Measurements from ENCODE around the gene HOXB7. TPM values are rescaled to one million over a fixed set of nuclear protein-coding genes. Genes with fewer than 3 reads are reported as not detected.
A peak's percentile ranks its signal among the peaks of the same experiment; 100 is the strongest.

Gene HOXB7
- total RNA-seq, 1 experiment from 2014 or later: not detected

DNA sequence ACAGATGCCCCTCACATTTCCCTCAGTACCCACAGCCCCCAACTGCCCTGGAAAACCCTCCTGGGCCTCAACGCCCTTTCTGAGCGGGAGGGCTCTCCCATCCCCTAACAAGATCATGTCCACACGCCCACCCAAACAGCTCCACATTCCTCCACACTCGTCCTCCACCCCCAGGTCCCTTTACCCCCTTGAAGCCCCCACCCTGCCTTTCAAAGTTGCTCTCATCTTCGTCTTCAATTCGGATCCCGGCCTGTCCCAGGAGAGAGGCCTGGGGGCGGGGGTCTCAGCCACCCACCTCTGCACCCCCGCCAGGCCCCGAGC, 47.0 kb downstream of the HOXB7 start:
- ATAC-seq (no peak), DNase-seq (ENCODE audit: low spot score) (no peak)
- TF ChIP-seq CREB1 (CRISPR knock-in tag; IDR thresholded peaks at IDR 0.05): no peak
- TF ChIP-seq TP53 (CRISPR knock-in tag; IDR thresholded peaks at IDR 0.05): no peak
- no peak for TF ChIP-seq ZNF138 (CRISPR knock-in tag; conservative IDR thresholded peaks at IDR 0.05)
- TF ChIP-seq, protein P1, sequence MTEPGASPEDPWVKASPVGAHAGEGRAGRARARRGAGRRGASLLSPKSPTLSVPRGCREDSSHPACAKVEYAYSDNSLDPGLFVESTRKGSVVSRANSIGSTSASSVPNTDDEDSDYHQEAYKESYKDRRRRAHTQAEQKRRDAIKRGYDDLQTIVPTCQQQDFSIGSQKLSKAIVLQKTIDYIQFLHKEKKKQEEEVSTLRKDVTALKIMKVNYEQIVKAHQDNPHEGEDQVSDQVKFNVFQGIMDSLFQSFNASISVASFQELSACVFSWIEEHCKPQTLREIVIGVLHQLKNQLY (CRISPR knock-in tag; IDR thresholded peaks at IDR 0.05): no peak
- TF ChIP-seq, protein P2, sequence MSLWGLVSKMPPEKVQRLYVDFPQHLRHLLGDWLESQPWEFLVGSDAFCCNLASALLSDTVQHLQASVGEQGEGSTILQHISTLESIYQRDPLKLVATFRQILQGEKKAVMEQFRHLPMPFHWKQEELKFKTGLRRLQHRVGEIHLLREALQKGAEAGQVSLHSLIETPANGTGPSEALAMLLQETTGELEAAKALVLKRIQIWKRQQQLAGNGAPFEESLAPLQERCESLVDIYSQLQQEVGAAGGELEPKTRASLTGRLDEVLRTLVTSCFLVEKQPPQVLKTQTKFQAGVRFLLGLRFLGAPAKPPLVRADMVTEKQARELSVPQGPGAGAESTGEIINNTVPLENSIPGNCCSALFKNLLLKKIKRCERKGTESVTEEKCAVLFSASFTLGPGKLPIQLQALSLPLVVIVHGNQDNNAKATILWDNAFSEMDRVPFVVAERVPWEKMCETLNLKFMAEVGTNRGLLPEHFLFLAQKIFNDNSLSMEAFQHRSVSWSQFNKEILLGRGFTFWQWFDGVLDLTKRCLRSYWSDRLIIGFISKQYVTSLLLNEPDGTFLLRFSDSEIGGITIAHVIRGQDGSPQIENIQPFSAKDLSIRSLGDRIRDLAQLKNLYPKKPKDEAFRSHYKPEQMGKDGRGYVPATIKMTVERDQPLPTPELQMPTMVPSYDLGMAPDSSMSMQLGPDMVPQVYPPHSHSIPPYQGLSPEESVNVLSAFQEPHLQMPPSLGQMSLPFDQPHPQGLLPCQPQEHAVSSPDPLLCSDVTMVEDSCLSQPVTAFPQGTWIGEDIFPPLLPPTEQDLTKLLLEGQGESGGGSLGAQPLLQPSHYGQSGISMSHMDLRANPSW (CRISPR knock-in tag; conservative IDR thresholded peaks at IDR 0.05; ENCODE audit: low read depth): no peak
- TF ChIP-seq, protein P3, sequence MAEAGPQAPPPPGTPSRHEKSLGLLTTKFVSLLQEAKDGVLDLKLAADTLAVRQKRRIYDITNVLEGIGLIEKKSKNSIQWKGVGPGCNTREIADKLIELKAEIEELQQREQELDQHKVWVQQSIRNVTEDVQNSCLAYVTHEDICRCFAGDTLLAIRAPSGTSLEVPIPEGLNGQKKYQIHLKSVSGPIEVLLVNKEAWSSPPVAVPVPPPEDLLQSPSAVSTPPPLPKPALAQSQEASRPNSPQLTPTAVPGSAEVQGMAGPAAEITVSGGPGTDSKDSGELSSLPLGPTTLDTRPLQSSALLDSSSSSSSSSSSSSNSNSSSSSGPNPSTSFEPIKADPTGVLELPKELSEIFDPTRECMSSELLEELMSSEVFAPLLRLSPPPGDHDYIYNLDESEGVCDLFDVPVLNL (CRISPR knock-in tag; IDR thresholded peaks at IDR 0.05; ENCODE audit: borderline replicate concordance, low read depth): no peak
- no peak for TF ChIP-seq NR1H2 (CRISPR knock-in tag; IDR thresholded peaks at IDR 0.05)
- TF ChIP-seq IRF2 (CRISPR knock-in tag; IDR thresholded peaks at IDR 0.05; ENCODE audit: borderline replicate concordance, low read depth): no peak
- TF ChIP-seq NFATC4 (CRISPR knock-in tag; IDR thresholded peaks at IDR 0.05): no peak
- no peak for TF ChIP-seq PRRX2 (CRISPR knock-in tag; IDR thresholded peaks at IDR 0.05)
- no peak for TF ChIP-seq NR2C2 (CRISPR knock-in tag; IDR thresholded peaks at IDR 0.05)
- TF ChIP-seq FOXJ3 (CRISPR knock-in tag; IDR thresholded peaks at IDR 0.05; ENCODE audit: borderline replicate concordance): no peak
- no peak for TF ChIP-seq ZBTB21 (CRISPR knock-in tag; IDR thresholded peaks at IDR 0.05; ENCODE audit: borderline replicate concordance)
- Mint-ChIP-seq H3K9me3 (no peaks in the 10 kb centered on the region), H3K36me3 (no peaks in the 10 kb centered on the region), H3K27ac (no peak overlapping the region), H3K4me3 (peak overlapping the region; percentile 39), H3K27me3 (ENCODE audit: low read depth) (peaks cover 53% of the 10 kb centered on the region; the same call in 1 of the 2 replicates), H3K4me1 (peaks cover 34% of the 10 kb centered on the region)
- POLR2A ChIA-PET: interaction anchor here (0.8 kb wide), 1 partner anchor 9 kb away, joined by 3 read pairs; no protein-coding TSS in a partner anchor
- CTCF ChIA-PET: interaction anchor here (0.7 to 2.3 kb wide), 7 partner anchors 17 to 73 kb away, joined by 3 to 8 read pairs (median 4); no protein-coding TSS in a partner anchor

DNA sequence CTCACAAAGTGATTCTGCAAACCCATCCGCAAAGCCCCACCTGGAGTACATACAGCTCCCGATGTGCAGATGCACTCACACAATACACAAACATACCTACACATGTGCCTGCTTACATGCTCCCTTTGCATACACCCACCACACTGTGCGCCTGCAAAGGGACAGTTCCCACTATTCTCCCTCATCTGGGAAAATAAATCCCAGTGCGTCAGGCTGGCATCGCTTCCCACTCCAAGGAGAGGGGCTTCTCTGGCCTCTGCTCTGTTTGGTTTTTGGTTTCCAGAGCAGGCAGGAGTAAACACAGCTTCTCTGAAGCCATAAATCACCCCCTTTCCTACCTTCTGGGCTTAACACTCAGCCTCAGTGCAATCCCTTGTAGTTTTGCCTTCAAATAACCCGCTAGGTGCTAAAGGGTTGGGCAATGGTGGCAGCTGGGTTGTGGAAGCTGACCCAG, 47.4 kb downstream of the HOXB7 start:
- H3K27me3 Mint-ChIP-seq (ENCODE audit: low read depth): peaks cover 57% of the 10 kb centered on the region; the same call in 1 of the 2 replicates
- POLR2A ChIA-PET: interaction anchor here (0.8 kb wide), 1 partner anchor 9 kb away, joined by 3 read pairs; no protein-coding TSS in a partner anchor
- CTCF ChIA-PET: interaction anchor here (0.7 to 2.3 kb wide), 5 partner anchors 19 to 73 kb away, joined by 3 to 8 read pairs (median 4); no protein-coding TSS in a partner anchor
- DNase-seq (ENCODE audit: low spot score) (no peak), ATAC-seq (no peak)
- no peak overlapping the region for H3K27ac Mint-ChIP-seq
- H3K36me3 Mint-ChIP-seq: no peaks in the 10 kb centered on the region
- no peaks in the 10 kb centered on the region for H3K9me3 Mint-ChIP-seq
- peaks cover 31% of the 10 kb centered on the region for H3K4me1 Mint-ChIP-seq
- H3K4me3 Mint-ChIP-seq: peak overlapping the region; percentile 39
- TF ChIP-seq, protein P2 (CRISPR knock-in tag; conservative IDR thresholded peaks at IDR 0.05; ENCODE audit: low read depth): no peak
- TF ChIP-seq ESRRA (CRISPR knock-in tag; IDR thresholded peaks at IDR 0.05; ENCODE audit: borderline replicate concordance) (no peak), ZNF219 (CRISPR knock-in tag; IDR thresholded peaks at IDR 0.05; ENCODE audit: borderline replicate concordance) (no peak), NR3C1 (CRISPR knock-in tag; conservative IDR thresholded peaks at IDR 0.05; ENCODE audit: low read depth) (no peak), SMAD4 (CRISPR knock-in tag; IDR thresholded peaks at IDR 0.05) (no peak), ATF1 (CRISPR knock-in tag; IDR thresholded peaks at IDR 0.05) (no peak), ZNF416 (CRISPR knock-in tag; IDR thresholded peaks at IDR 0.05) (no peak), ZNF423 (CRISPR knock-in tag; IDR thresholded peaks at IDR 0.05) (no peak), RORB (CRISPR knock-in tag; IDR thresholded peaks at IDR 0.05) (no peak), CREM (CRISPR knock-in tag; IDR thresholded peaks at IDR 0.05) (no peak), NFE2L1 (CRISPR knock-in tag; IDR thresholded peaks at IDR 0.05) (no peak)
- TF ChIP-seq, protein P4, sequence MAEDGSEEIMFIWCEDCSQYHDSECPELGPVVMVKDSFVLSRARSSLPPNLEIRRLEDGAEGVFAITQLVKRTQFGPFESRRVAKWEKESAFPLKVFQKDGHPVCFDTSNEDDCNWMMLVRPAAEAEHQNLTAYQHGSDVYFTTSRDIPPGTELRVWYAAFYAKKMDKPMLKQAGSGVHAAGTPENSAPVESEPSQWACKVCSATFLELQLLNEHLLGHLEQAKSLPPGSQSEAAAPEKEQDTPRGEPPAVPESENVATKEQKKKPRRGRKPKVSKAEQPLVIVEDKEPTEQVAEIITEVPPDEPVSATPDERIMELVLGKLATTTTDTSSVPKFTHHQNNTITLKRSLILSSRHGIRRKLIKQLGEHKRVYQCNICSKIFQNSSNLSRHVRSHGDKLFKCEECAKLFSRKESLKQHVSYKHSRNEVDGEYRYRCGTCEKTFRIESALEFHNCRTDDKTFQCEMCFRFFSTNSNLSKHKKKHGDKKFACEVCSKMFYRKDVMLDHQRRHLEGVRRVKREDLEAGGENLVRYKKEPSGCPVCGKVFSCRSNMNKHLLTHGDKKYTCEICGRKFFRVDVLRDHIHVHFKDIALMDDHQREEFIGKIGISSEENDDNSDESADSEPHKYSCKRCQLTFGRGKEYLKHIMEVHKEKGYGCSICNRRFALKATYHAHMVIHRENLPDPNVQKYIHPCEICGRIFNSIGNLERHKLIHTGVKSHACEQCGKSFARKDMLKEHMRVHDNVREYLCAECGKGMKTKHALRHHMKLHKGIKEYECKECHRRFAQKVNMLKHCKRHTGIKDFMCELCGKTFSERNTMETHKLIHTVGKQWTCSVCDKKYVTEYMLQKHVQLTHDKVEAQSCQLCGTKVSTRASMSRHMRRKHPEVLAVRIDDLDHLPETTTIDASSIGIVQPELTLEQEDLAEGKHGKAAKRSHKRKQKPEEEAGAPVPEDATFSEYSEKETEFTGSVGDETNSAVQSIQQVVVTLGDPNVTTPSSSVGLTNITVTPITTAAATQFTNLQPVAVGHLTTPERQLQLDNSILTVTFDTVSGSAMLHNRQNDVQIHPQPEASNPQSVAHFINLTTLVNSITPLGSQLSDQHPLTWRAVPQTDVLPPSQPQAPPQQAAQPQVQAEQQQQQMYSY (CRISPR knock-in tag; IDR thresholded peaks at IDR 0.05): no peak
